GM19239 (cell line): ENCODE measurements around the gene ARVCF.
"Not testable (repeated sequence)": the region's sequence is repeated elsewhere in the genome, so short reads cannot be mapped to it uniquely, and the experiment has no call there.

Experiments
- DNase-seq: peaks from one replicate; pipeline ENCODE4 v3.0.0; 2011; ENCODE audit warnings: low spot score; ENCODE audit not compliant: insufficient read length
- FAIRE-seq: peaks from 2 replicates; lab custom pipeline; 2011; peaks lifted over from hg19 to GRCh38; lab: Jason Lieb, UNC

The ARVCF gene

DNA sequence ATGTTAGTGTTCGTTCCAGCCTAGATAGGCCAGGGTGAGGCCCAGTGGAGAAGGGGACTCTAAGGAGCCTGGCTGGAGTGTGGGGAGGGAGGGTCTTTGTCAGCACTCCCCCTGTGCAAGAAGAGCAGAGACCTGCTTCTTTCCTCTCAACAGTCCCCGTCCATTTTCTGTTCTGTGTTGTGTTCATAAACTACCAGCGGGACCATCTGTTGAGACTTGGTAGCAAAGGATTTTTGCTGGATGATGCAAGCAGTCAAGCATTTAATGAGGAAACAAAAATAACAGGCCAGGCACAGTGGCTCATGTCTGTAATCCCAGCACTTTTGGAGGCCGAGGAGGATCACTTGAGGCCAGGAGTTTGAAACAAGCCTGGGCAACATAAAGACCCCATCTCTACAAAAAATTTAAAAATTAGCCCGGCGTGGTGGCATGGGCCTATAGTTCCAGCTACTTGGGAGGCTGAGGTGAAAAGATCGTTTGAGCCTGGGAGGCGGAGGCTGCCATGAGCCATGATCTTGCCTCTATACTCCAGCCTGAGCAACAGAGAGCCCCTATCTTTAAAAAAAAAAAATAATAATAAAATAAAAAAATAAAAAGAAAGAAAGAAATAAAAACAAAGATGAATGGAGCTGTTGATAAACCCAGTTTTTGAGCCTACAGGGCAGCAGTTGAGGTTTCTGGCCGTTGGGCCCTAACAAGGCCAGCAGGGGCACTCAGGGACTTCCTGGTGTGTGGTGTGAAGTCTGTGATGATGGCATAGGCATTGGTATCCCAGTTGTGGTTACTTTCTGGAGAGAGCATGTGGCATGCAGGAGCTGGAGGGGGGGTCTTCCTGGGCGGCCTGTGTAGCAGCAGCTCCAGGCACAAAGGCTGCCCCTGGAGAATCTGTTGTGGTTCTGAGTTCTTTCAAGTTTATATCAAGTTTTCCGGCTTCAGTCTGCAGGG is 73.3 kb downstream of the ARVCF start:
- no peak for DNase-seq
- no peak for FAIRE-seq

DNA sequence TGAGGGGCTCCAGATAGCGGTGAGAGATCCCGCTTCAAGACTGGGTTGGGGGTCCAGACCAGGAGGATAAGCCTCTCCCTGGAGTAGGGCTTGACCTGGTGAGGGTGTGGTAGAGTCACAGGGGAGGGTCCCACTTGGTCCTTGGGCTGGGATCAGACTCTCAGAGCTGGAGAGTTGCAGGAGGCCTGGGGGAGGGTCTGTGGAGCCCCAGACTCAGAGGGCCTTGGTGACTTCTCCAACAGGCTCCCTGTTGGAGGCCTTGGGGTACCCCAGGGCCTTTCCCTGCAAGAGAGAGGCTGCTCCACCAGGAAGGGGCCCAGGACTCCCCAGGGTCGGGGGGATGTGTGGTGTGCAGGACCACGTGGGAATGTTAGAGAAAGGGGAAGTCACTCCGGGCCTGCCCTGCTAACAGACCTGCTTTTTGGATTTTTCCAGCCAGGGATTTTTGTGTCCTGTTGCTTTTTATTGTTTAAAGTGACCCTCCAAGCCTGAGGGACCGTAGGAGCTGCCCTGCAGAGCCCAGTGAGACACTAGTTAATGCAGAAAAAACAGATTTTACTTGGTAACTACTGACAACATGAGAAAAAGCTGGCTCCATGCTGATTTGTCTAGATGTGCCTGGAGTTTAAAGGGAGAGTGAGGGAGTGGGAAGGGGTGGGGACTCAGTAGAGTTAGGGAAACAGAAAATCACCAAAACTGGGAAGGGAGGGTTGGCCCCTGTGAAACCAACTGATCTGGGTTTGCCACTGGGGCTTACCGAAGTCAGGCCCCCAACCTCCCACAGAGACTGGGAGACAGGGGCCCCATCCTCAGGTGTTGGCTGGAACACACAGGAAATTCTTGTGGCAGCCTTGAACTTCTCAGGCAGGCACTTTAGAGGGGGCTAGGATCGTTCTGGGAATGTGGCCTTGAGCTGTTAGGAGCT is 74.2 kb downstream of the ARVCF start:
- DNase-seq (no peak), FAIRE-seq (no peak)

DNA sequence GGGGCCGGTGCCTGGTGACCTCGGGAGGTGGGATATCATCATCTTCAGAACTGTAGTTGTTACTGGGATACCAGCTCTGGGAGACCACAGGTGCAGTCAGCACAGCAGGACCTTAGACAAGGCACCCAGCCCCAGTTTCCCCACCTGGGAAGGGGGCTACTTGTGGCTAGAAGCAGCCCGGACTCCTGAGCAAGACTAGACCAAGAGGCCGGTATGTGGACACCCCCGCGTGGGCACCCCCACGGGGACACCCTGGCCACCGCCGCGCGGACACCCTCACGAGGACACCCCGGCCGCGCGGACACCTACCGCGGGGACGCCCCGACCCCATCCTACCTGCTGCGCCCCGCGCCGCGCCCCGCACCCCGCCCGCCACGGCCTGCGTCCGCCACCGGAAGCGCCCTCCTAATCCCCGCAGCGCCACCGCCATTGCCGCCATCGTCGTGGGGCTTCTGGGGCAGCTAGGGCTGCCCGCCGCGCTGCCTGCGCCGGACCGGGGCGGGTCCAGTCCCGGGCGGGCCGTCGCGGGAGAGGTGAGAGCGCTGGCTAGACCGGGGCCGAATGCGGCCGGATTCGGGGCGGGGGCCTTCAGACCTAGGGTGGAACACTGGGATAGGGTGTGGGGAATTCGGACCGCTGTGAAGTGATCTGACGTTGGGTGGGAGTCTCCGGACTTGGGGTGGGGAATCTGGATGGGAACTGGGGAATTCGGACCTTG is 75.1 kb downstream of the ARVCF start, which contains the start of the genes COMT and TXNRD2:
COMT (plus strand) TSS at position 408 of the 718 bp plus-strand sequence. CDS start 20,755 bp downstream, outside the sequence.
TXNRD2 (minus strand) TSS at position 454 of the 718 bp plus-strand sequence; CDS start at position 439, 15 bp downstream.
- FAIRE-seq = no peak
- peak; percentile 88 for DNase-seq

DNA sequence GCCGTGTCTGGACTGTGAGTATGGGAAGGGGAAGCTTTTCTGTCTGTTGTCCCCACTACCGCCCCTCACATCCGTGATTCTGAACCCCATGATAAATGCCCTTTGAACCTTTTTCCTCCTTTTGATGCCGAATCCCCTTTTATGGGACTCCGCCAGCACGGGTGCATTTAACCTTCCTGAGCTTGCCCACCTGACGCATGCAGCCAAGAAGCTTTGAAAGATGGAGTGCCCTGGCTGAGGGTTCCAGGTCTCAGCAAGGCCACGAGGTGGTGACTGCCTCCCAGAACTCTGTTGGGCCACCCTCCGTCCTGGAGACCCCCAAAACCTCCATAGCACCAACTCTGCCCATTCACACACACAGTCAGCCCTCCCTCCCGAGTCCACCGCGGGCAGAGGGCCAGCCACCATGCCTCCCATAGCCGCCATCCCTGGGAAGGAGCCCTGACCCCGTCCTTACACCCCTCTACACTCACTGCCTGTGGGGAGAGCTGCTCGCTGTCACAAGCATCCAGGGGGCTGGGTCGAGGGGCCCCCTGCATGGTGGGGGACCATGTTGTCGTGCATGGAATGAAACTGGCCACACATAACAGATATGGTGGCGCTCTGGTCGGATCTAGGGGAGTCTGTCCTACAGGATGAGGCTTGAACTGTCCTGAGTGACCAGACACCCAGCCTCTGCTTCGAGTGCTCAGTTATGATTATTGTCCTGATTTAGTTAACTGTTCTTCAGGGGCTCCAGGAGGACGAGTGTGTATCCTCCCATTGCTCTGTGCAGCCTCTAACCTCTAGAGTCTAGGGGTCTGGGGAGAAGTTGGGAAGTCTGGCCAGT is 75.9 kb downstream of the ARVCF start:
- DNase-seq = no peak
- FAIRE-seq = no peak

DNA sequence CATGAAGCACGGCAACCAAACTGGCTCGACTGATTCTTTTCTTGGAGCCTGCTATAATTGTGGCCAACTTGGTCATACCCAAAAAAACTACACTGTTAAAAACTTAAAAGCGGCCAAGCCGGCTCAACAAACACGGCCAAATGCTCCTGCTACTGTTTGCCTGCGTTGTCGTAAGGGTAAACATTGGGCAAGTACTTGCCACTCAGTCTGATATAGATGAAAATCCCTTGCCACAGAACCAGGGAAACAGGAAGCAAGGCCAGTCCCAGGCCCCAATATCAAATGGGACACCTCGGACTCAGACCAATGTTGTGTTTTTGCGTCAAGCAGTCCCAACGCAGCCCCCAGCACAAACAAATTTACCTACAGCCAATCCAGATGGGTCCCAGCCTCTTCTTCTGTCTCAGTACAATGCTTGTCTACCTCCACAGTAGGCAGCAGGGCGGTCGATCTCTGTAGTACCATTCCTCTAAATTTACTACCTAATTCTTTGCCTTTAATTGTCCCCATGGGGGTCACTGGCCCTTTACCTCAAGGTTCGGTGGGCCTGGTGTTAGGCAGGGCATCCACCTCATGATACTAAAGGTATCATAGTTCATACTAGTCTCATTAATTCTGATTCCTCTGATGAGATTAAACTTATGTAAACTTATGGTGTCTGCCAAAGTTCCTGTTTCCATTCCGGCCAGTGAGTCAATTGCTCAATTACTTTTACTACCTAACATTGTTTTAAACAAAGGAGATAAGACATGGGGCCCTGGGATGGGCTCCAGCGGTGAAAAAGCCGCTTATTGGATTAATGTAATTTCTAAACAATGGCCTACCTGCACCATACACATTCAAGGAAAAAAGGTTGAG is 78.8 kb downstream of the ARVCF start:
- DNase-seq (no peak), FAIRE-seq (no peak)

DNA sequence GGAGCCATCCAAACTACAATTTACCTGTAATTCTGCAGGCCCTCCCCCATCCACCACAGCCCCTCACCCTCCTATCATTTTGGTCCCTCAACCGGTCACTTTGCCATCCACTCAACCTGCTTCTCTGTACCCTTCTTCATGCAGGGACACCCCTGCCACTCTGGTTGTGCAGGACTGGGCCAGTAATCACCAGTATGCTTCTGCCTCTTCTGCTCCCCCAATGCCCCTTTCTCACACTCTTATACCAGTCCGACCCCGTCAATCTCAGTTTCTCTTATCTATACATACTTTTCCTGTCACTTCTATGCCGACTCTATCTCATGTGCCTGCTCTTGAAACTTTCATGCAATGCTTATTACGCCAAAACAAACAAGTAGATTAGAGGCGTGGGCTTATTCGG is 80.1 kb downstream of the ARVCF start:
- DNase-seq (no peak), FAIRE-seq (no peak)

DNA sequence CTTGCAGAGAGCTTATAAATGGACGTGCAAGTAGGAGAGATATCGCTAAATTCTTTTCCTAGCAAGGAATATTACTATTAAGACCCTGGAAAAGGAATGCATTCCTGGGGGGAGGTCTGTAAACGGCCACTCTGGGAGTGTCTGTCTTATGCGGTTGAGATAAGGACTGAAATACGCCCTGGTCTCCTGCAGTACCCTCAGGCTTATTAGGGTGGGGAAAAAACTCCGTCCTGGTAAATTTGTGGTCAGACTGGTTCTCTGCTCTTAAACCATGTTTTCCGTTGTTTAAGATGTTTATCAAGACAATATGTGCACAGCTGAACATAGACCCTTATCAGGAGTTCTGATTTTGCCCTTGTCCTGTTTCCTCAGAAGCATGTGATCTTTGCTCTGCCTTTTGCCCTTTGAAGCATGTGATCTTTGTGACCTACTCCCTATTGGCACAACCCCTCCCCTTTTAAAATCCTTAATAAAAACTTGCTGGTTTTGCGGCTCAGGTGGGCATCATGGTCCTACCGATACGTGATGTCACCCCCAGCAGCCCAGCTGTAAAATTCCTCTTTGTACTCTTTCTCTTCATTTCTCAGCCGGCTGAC is 81.4 kb downstream of the ARVCF start:
- DNase-seq, FAIRE-seq: not testable (repeated sequence)

DNA sequence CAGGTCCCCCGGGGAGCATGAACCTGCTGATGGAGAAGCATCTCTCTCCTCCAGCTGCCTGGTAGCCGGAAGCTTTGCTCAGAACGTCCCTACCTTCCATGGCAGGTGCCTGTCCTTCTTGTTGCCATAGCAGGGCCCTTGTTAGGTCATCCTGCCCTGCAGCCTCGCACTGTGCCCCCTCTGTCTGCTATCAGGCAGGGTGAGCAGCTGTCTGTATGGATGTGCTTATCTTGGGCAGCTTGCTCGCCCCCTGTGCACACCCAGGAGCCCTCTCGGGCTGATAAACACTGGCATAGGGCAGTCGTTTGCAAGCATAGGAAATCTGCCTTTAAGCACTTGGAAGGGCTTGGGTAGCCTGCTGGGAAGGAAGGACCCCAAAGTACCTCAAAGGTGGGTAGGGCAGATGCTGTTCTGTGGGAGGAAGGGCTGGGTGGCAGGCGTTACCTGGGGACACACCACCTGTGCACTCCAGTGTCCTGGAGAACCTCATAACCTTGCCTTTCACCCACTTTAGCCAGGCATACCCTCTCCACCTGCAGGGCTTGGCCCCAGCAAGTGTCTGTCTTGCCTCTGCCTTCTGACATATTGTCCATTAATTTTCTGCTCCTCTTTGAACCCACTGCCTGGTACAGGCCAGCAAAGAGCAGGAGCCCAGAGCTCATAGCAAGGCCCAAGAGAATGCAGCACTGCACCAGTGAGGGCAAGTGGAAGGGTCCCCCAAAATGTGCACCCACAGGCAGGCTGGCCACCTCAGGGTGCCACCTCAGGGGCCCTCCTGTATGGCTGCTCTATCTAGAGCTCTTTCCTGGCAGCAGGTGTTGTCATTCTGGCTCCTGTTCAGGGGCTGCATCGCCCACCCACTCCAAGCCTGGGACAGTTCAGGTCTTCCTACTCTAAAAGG is 83.0 kb downstream of the ARVCF start:
- DNase-seq (no peak), FAIRE-seq (no peak)

DNA sequence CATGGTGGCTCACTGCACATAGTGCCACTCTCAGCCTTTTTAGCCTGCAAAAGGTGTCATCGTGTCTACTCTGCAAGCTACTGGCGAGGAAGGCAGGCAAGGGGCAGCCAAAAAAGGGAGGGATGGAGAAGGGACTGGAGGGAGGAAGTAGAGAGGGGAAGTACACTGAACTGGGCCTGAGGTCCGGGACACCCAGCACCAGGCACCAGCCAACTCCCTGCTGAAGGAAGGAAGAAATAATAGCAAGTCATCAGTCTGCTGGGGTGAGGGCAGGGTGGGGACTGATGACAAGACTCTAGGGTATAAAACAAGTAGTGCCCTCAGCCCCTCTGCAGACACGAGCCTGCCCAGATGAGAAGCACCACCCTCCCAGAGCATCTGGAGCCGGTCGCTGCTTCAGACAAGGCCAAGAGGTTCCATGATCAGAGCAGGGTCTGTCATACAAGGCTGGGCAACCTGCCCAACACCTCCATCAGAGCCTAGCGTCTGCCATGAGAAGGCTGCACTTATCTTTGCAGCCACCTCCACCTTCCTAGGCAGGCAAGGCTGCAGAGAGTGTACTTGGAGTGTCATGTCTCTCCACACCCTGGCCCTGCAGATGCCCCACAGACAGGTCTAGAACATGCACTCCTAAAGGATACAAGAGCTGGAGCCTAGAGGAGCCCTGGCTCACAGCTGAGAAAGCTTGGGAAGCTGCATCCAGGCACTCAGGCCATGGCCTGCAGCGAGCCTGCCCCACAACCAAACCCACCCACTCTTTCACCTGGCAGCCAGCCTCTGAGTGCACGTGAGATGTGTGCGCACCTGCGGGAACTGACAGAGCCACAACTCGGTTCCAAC is 84.0 kb downstream of the ARVCF start:
- no peak for FAIRE-seq
- no peak for DNase-seq

DNA sequence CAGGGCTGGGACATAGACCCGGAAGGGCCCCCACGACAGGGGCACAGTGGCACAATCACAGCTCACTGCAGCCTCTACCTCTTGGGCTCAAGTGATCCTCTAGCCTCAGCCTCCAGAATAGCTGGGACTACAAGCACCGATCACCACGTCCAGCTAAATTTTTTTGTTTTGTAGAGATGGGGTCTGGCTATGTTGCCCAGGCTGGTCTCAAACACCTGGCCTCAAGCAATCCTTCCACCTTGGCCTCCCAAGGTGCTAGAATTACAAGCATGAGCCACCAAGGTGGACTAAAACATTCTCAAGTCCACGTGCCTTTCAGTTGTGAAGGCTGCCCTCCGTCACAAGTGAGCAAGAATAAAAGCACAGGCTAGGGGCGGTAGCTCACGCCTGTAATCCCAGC is 85.1 kb downstream of the ARVCF start:
- no peak for FAIRE-seq

DNA sequence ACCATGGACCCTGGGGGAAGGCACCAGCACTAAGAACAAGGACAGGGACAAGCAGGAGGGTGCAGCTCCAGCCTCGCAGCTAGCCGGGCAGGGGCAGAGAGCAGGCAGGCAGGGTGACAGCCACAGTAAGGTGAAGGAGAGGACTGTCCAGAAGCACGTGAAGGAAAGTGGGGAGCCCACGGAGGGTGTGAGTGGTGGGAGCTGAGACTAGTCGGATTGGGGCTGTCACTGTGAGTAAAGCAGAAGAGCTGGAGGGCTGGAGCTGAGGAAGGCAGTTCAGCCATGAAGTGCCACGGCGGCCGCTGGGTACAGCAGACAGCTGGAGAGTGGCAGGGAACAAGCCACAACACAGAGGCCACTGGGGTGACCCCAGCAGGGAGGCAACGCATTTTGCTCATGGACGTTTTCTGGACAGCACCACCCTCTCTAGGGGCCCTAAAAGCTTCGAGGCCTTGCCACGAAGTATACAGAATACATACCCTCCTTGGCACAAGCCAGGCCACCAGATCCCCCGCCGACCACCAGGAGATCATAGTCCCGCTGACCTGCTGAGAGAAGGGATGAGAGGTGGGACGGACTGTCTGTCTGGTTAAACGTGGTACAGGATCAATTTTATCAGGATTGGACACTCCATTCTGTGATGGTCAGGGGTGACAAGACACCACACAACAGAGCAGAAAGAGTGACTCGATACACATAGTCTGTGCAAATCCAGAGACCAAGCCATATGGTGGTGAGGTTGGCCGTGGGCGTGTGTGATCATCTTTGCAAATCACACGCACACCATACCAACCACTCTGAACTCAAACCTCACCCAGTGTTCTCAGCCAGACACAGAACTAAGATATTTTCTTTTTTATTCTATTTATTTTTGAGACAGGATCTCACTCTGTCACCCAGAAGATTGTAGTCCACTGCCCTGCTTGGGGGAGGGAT is 85.8 kb downstream of the ARVCF start:
- FAIRE-seq (no peak), DNase-seq (no peak)

More for the DNA sequence above, 85.1 kb downstream of the ARVCF start:
- DNase-seq = no peak

DNA sequence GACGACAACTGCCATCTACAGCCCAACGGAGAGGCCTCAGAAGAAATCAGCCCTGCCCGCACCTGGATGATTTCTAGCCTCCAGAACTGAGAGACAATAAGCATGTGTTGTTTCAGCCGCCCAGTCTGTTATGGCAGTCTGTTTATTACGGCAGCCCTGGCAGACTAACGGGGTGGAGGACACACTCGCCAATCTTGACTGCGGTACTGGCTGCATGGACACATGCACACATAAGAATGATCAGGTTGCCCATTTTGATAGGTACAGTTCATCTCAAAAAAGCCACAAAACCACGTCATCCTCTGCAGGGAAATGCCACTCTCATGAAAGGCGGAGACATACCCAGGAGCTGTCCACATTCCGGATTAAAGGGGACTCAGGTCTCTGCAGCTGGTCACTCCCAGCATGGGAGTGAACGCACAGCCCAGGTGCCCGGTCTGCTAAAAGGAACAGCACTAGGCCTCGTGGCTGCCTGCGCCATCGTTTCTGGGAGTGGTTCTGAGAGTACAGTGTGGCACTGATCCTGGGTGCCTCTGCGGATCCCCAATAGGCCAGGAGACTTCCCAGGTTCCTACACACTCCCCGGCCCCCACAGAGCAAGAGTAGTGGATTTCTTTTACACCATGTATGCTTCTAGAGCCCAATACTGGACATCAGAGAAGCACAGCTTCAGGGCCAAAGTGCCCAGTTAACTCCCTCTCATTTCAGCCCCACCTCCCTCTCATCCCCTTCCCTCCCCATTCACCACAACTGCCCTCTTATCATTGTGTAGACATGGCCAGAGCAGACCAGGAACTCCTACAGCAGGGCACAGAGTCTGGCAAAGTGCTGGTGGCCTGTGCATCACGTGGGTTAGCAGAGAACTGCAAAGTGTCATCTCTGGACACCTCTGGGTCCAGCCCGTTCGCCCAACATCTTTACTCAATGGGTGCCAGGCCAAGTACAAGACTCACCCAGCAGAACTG is 86.8 kb downstream of the ARVCF start:
- FAIRE-seq (no peak), DNase-seq (no peak)

DNA sequence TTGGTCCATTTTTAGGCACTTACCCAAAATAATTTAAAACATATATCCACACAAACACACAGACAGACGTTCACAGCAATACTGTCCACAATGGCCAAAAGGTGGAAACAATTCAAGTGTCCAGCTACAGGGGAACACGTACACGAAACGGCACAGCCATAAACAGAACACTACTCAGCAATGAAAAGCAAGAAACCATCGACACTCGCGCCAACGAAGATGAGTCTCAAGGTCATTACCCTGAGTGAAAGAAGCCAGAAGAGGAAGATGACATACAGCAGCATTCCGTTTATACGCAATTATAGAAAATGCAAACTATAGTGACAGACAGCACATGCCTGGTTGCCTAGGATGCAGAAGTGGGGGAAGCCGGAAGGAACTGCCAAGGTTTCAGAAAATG is 88.4 kb downstream of the ARVCF start:
- no peak for DNase-seq
- FAIRE-seq = no peak

DNA sequence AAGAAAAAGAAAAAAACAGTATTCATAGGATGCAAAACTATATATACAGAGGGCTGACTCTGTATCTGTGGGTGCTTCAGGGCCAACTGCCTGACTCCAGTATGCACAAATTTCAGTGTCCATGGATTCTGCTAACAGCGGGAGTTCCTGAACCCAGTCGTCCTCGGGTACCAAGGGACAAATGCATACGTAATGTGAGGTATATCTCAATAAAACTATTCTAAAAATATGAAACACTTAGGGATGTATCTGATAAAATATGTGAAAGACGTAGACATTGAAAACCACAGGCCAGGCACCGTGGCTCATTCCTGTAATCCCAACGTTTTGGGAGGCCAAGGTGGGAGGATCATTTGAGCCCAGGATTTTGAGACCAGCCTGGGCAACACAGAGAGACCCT is 88.9 kb downstream of the ARVCF start:
- DNase-seq = no peak
- no peak for FAIRE-seq
